H9 (cell line): ENCODE measurements around the gene OLA1. TPM values are rescaled to one million over a fixed set of nuclear protein-coding genes. Genes with fewer than 3 reads are reported as not detected.

Source experiments
- DNase-seq: peaks from one replicate; pipeline ENCODE4 v3.0.0-alpha.2; 2017
- H2AFZ ChIP-seq: one replicate; pipeline ENCODE4 v1.6.1; 2013; ENCODE audit warnings: mild to moderate bottlenecking, low read length, control low read depth, moderate library complexity
- H2AK5ac ChIP-seq: 2 replicates; pipeline ENCODE4 v1.6.1; 2013; ENCODE audit warnings: low read length, control low read depth, mixed read lengths; ENCODE audit not compliant: insufficient read length
- H2BK120ac ChIP-seq: one replicate; pipeline ENCODE4 v1.6.1; 2013; ENCODE audit warnings: low read depth, mild to moderate bottlenecking, low read length, control low read depth, inconsistent platforms; ENCODE audit not compliant: poor library complexity, severe bottlenecking
- H2BK12ac ChIP-seq: 2 replicates; pipeline ENCODE4 v1.6.1; 2013; ENCODE audit warnings: low read length, control low read depth, mixed read lengths, low read depth; ENCODE audit not compliant: insufficient read length
- H2BK15ac ChIP-seq: 2 replicates; pipeline ENCODE4 v1.6.1; 2013; ENCODE audit warnings: low read depth, low read length, control low read depth
- H2BK20ac ChIP-seq: one replicate; pipeline ENCODE4 v1.6.1; 2013; ENCODE audit warnings: low read depth, mild to moderate bottlenecking, low read length, control low read depth, inconsistent platforms; ENCODE audit not compliant: poor library complexity, severe bottlenecking
- H2BK5ac ChIP-seq: 2 replicates; pipeline ENCODE4 v1.6.1; 2013; ENCODE audit warnings: low read length, control low read depth, mixed read lengths; ENCODE audit not compliant: insufficient read length
- H3K14ac ChIP-seq: 2 replicates; pipeline ENCODE4 v1.6.1; 2013; ENCODE audit warnings: low read length, control low read depth; ENCODE audit not compliant: insufficient read depth
- H3K18ac ChIP-seq: 2 replicates; pipeline ENCODE4 v1.6.1; 2013; ENCODE audit warnings: low read depth, mild to moderate bottlenecking, mixed read lengths, low read length, control low read depth; ENCODE audit not compliant: insufficient read length
- H3K23ac ChIP-seq: 2 replicates; pipeline ENCODE4 v1.6.1; 2013; ENCODE audit warnings: low read length, control low read depth, mixed read lengths, low read depth; ENCODE audit not compliant: insufficient read length
- H3K23me2 ChIP-seq: 2 replicates; pipeline ENCODE4 v1.6.1; 2013; ENCODE audit warnings: low read depth, mild to moderate bottlenecking, mixed read lengths, low read length, control low read depth; ENCODE audit not compliant: insufficient read length, poor library complexity, severe bottlenecking
- H3K27ac ChIP-seq: 2 replicates; pipeline ENCODE4 v1.5.1; 2013; ENCODE audit warnings: low read length, control low read depth, mixed read lengths, low read depth; ENCODE audit not compliant: insufficient read length
- H3K27me3 ChIP-seq: 2 replicates; pipeline ENCODE4 v1.6.1; 2013; ENCODE audit warnings: low read length, control low read depth, inconsistent platforms; ENCODE audit not compliant: insufficient read depth
- H3K4ac ChIP-seq: 2 replicates; pipeline ENCODE4 v1.6.1; 2013; ENCODE audit warnings: low read depth, mild to moderate bottlenecking, control low read depth, inconsistent platforms, low read length, moderate library complexity
- H3K4me1 ChIP-seq: 2 replicates; pipeline ENCODE4 v1.6.1; 2013; ENCODE audit warnings: low read length, control low read depth, inconsistent platforms; ENCODE audit not compliant: insufficient read depth
- H3K4me2 ChIP-seq: 2 replicates; pipeline ENCODE4 v1.6.1; 2013; ENCODE audit warnings: low read length, control low read depth, mixed read lengths; ENCODE audit not compliant: insufficient read length, insufficient read depth
- H3K56ac ChIP-seq: 2 replicates; pipeline ENCODE4 v1.6.1; 2013; ENCODE audit warnings: low read depth, mild to moderate bottlenecking, mixed read lengths, low read length, control low read depth; ENCODE audit not compliant: insufficient read length
- H3K79me1 ChIP-seq: 2 replicates; pipeline ENCODE4 v1.6.1; 2013; ENCODE audit warnings: low read depth, mild to moderate bottlenecking, moderate library complexity, low read length, control low read depth, inconsistent platforms; ENCODE audit not compliant: insufficient read depth, poor library complexity, severe bottlenecking
- H3K79me2 ChIP-seq: 2 replicates; pipeline ENCODE4 v1.6.1; 2013; ENCODE audit warnings: low read length, control low read depth, inconsistent platforms; ENCODE audit not compliant: insufficient read depth
- H3K9ac ChIP-seq: 2 replicates; pipeline ENCODE4 v1.6.1; 2013; ENCODE audit warnings: low read length, control low read depth, mixed read lengths; ENCODE audit not compliant: insufficient read length; ENCODE audit errors: extremely low read depth
- H3K9me3 ChIP-seq: one replicate; pipeline ENCODE4 v1.6.1; 2013; ENCODE audit warnings: low read depth, low read length, inconsistent platforms; ENCODE audit not compliant: control insufficient read depth
- H3T11ph ChIP-seq: one replicate; pipeline ENCODE4 v1.6.1; 2013; ENCODE audit warnings: mild to moderate bottlenecking, low read length, control low read depth, inconsistent platforms
- H4K20me1 ChIP-seq: one replicate; pipeline ENCODE4 v1.6.1; 2013; ENCODE audit not compliant: control insufficient read depth, insufficient read length, insufficient read depth
- H4K5ac ChIP-seq: 2 replicates; pipeline ENCODE4 v1.6.1; 2013; ENCODE audit warnings: low read depth, mild to moderate bottlenecking, mixed read lengths, low read length, control low read depth; ENCODE audit not compliant: insufficient read length
- H4K8ac ChIP-seq: replicated peaks from 2 replicates; pipeline ENCODE4 v1.6.1; 2013; ENCODE audit warnings: low read length, control low read depth, mixed read lengths, low read depth; ENCODE audit not compliant: insufficient read length
- H4K91ac ChIP-seq: 2 replicates; pipeline ENCODE4 v1.6.1; 2013; ENCODE audit warnings: low read depth, mild to moderate bottlenecking, moderate library complexity, mixed read lengths, low read length, control low read depth; ENCODE audit not compliant: insufficient read length
- H3K27ac Mint-ChIP-seq, 3 experiments: 2 replicates in 2 of 3; 3 replicates in 1 of 3; pipeline ENCODE4 v1.8.0; 2020 to 2021; ENCODE audit warnings: mixed read lengths in 3 of 3, mild to moderate bottlenecking in 1 of 3, moderate library complexity in 1 of 3
- H3K27me3 Mint-ChIP-seq: 2 replicates; pipeline ENCODE4 v1.8.0; 2021; ENCODE audit warnings: low read depth, mild to moderate bottlenecking, moderate library complexity, mixed read lengths
- H3K36me3 Mint-ChIP-seq, 3 experiments: 2 replicates in 2 of 3; 3 replicates in 1 of 3; pipeline ENCODE4 v1.8.0; 2020 to 2021; ENCODE audit warnings: low read depth in 3 of 3, mixed read lengths in 3 of 3; ENCODE audit not compliant: insufficient read depth in 1 of 3
- H3K4me1 Mint-ChIP-seq, 2 experiments: 2 replicates each; pipeline ENCODE4 v1.8.0; 2020; ENCODE audit warnings: mixed read lengths in 2 of 2
- H3K4me3 Mint-ChIP-seq, 2 experiments: 2 replicates in 1 of 2; 3 replicates in 1 of 2; pipeline ENCODE4 v1.8.0; 2020 to 2021; ENCODE audit warnings: mild to moderate bottlenecking in 2 of 2, mixed read lengths in 2 of 2, moderate library complexity in 1 of 2
- H3K9me3 Mint-ChIP-seq, 2 experiments: 2 replicates in 1 of 2; 3 replicates in 1 of 2; pipeline ENCODE4 v1.8.0; 2020; ENCODE audit warnings: mild to moderate bottlenecking in 2 of 2, mixed read lengths in 2 of 2, moderate library complexity in 1 of 2
- CTCF ChIP-seq: fragments of 200-600 bp; sonication (generic); conservative IDR thresholded peaks from 3 replicates; pipeline ENCODE4 v1.8.0; 2021; ENCODE audit warnings: antibody characterized with exemption, mild to moderate bottlenecking
- WGBS: extraction: QIAGEN DNeasy Blood & Tissue Kit; methylation state at CpG from one replicate; pipeline ENCODE4 v1.1.7; 2013; ENCODE audit warnings: missing lambda C conversion rate, low lambda C conversion rate, mixed read lengths; ENCODE audit not compliant: insufficient read length; ENCODE audit errors: extremely low coverage; 5-methylcytosine and 5-hydroxymethylcytosine counted together
- total RNA-seq: library from RNA; stranded (reverse); gene quantifications from 2 replicates; pipeline ENCODE4 v1.2.1, GENCODE V29; 2021

Gene OLA1
- total RNA-seq, 1 experiment from 2014 or later: 133 TPM

GRCh38 chr2:174088706-174089460 lies 159.4 kb downstream of the OLA1 start:
- no peak overlapping the region for H4K5ac ChIP-seq
- Mint-ChIP-seq H3K36me3 (peaks cover 10 to 22% (median 12%) of the 10 kb centered on the region in 3 experiments), H3K27me3 (peaks cover 4% of the 10 kb centered on the region), H3K4me3 (no peak overlapping the region), H3K9me3 (peaks cover 4% of the 10 kb centered on the region in 2 experiments; a peak in 4 of 5 replicates), H3K4me1 (peaks cover 13 to 18% of the 10 kb centered on the region in 2 experiments), H3K27ac (no peak overlapping the region)
- no peaks in the 10 kb centered on the region for H3K23me2 ChIP-seq
- no peak overlapping the region for H2AFZ ChIP-seq
- no peak overlapping the region for H2BK20ac ChIP-seq
- no peak overlapping the region for H2BK15ac ChIP-seq
- no peaks in the 10 kb centered on the region for H3K79me2 ChIP-seq
- no peak for TF ChIP-seq CTCF
- no peak overlapping the region for H3K4me2 ChIP-seq
- H4K20me1 ChIP-seq: no peaks in the 10 kb centered on the region
- no peak for DNase-seq
- no peaks in the 10 kb centered on the region for H3K4me1 ChIP-seq
- no peak overlapping the region for H3K9ac ChIP-seq
- H3K23ac ChIP-seq: no peak overlapping the region
- no peak overlapping the region for H4K8ac ChIP-seq
- no peak overlapping the region for H2AK5ac ChIP-seq
- H3K9me3 ChIP-seq: no peaks in the 10 kb centered on the region
- no peak overlapping the region for H2BK5ac ChIP-seq
- H3K56ac ChIP-seq: no peak overlapping the region
- no peaks in the 10 kb centered on the region for H3K27me3 ChIP-seq
- H3T11ph ChIP-seq: no peak overlapping the region
- H2BK12ac ChIP-seq: no peak overlapping the region
- no peak overlapping the region for H3K4ac ChIP-seq
- no CpG with 5 or more reads among the region's 5 CpGs for WGBS
- no peak overlapping the region for H2BK120ac ChIP-seq
- no peaks in the 10 kb centered on the region for H3K79me1 ChIP-seq
- no peak overlapping the region for H4K91ac ChIP-seq
- H3K18ac ChIP-seq: no peak overlapping the region
- H3K27ac ChIP-seq: no peak overlapping the region
- H3K14ac ChIP-seq: no peak overlapping the region
